Tibial artery (tissue), 4 donors: ENCODE measurements around the gene NEDD4L.

Experiments
- DNase-seq, 2 donors: peaks; one replicate each; pipeline ENCODE4 v3.0.0-alpha.2; 2019
- H3K27ac ChIP-seq, 2 donors: fragments of 200-600 bp; sonication (generic) in 1 of 2; 1 replicate in 1 of 2; 2 replicates in 1 of 2; pipeline ENCODE4 v1.5.1; 2018 to 2019; ENCODE audit warnings: mild to moderate bottlenecking in 1 of 2
- H3K27me3 ChIP-seq, 2 donors: fragments of 200-600 bp; sonication (generic) in 1 of 2; one replicate each; pipeline versions ENCODE4 v1.5.1 to v1.6.0; 2016 to 2019
- H3K36me3 ChIP-seq, 3 donors: fragments of 200-600 bp; sonication (generic) in 2 of 3; one replicate each; pipeline ENCODE4 v1.5.1; 2016 to 2019; ENCODE audit warnings: mild to moderate bottlenecking in 2 of 3
- H3K4me1 ChIP-seq, 4 donors: fragments of 200-600 bp; sonication (generic) in 2 of 4; 1 replicate in 3 of 4; 2 replicates in 1 of 4; pipeline ENCODE4 v1.5.1; 2016 to 2019
- H3K4me3 ChIP-seq, 2 donors: fragments of 200-600 bp; sonication (generic) in 1 of 2; 1 replicate in 1 of 2; 2 replicates in 1 of 2; pipeline ENCODE4 v1.5.1; 2018 to 2019; ENCODE audit warnings: mild to moderate bottlenecking in 2 of 2
- H3K9me3 ChIP-seq, 3 donors: fragments of 200-600 bp; sonication (generic) in 1 of 3; one replicate each; pipeline ENCODE4 v1.5.1; 2016 to 2019
- CTCF ChIP-seq, 2 experiments: fragments of 200-600 bp in 1 of 2; fragments of 450-650 bp in 1 of 2; IDR thresholded peaks; one replicate each; pipeline ENCODE4 v1.5.1; 2017 to 2019; ENCODE audit warnings: antibody characterized with exemption in 2 of 2, mild to moderate bottlenecking in 1 of 2, moderate library complexity in 1 of 2
- intact Hi-C: fragments of 100-400 bp; cut with DNase I; formaldehyde crosslinking; loops from one replicate; pipeline ENCODE4 v1.15.0; 2023; ENCODE audit warnings: low total_unique reads

NEDD4L gene

GRCh38 chr18:58362027-58362575 lies 318.1 kb downstream of the NEDD4L start:
- DNase-seq: no peak
- Histone ChIP-seq H3K36me3 (peaks cover 0 to 23% (median 0%) of the 10 kb centered on the region in 3 donors), H3K4me3 (no peak overlapping the region), H3K27me3 (no peaks in the 10 kb centered on the region), H3K9me3 (no peaks in the 10 kb centered on the region), H3K27ac (peak overlapping the region; percentile 9 to 38), H3K4me1 (peaks cover 0 to 8% (median 0%) of the 10 kb centered on the region in 4 donors)
- TF ChIP-seq CTCF (IDR thresholded peaks at IDR 0.05): no peak
- intact Hi-C loops: no loop called here

- no peak for DNase-seq
- Histone ChIP-seq H3K27ac (peak overlapping the region; percentile 9 to 29), H3K9me3 (no peaks in the 10 kb centered on the region), H3K27me3 (no peaks in the 10 kb centered on the region), H3K36me3 (peaks cover 0 to 20% (median 0%) of the 10 kb centered on the region in 3 donors), H3K4me1 (peaks cover 0 to 8% (median 0%) of the 10 kb centered on the region in 4 donors), H3K4me3 (no peak overlapping the region)
- no peak for TF ChIP-seq CTCF (IDR thresholded peaks at IDR 0.05)
- intact Hi-C loops: no loop called here
Observed at GRCh38 chr18:58362829-58363271, 318.8 kb downstream of the NEDD4L start.

GRCh38 chr18:58363767-58364540 lies 319.9 kb downstream of the NEDD4L start:
- Histone ChIP-seq H3K4me1 (peaks cover 0 to 8% (median 0%) of the 10 kb centered on the region in 4 donors), H3K36me3 (peaks cover 0 to 24% (median 0%) of the 10 kb centered on the region in 3 donors), H3K27me3 (no peaks in the 10 kb centered on the region), H3K9me3 (no peaks in the 10 kb centered on the region), H3K27ac (no peak overlapping the region), H3K4me3 (no peak overlapping the region)
- no peak for TF ChIP-seq CTCF (IDR thresholded peaks at IDR 0.05)
- DNase-seq: no peak
- intact Hi-C loops: no loop called here

GRCh38 chr18:58364876-58365528 lies 321.0 kb downstream of the NEDD4L start:
- H3K36me3 ChIP-seq: peaks cover 0 to 35% (median 0%) of the 10 kb centered on the region in 3 donors

More at GRCh38 chr18:58364876-58365528, 321.0 kb downstream of the NEDD4L start:
- H3K27me3 ChIP-seq: no peaks in the 10 kb centered on the region
- no peaks in the 10 kb centered on the region for H3K9me3 ChIP-seq
- TF ChIP-seq CTCF (IDR thresholded peaks at IDR 0.05): no peak
- H3K4me3 ChIP-seq: no peak overlapping the region
- no peak for DNase-seq
- intact Hi-C loops: no loop called here
- H3K4me1 ChIP-seq: peaks cover 0 to 8% (median 0%) of the 10 kb centered on the region in 4 donors
- no peak overlapping the region for H3K27ac ChIP-seq
